ENCODE data around the gene CERS6.

Gene CERS6

DNA sequence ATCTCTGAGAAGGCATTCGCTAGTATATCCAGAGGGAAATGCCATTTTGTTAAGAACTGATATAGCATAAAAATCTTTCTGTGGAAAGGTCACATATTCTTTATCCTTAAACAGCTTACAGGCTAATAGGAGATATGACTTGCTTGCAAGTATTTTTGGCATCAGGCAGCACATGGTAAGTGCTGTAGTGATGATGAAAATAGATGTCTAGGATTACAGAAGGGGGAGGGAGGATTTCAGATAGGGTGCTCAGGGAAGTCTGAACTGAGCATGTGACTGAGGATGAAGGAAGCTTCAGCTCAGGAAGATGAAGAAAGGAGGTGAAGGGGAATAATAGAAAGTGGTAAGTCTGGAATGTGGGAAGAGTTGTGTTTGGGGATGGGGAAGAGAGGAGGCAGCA, 187.9 kb downstream of the CERS6 start:
- DNase-seq (ENCODE audit: low read depth) = no peak
- no peak overlapping the region for H3K4me3 ChIP-seq (ENCODE audit: low read depth, low read length)
- TF ChIP-seq MAX (IDR thresholded peaks at IDR 0.05; ENCODE audit: low read depth, low read length) (no peak), POLR2A (IDR thresholded peaks at IDR 0.05; ENCODE audit: extremely low read depth, insufficient read length) (no peak), MYC (IDR thresholded peaks at IDR 0.05; ENCODE audit: low read depth, low read length) (no peak), CTCF (IDR thresholded peaks at IDR 0.05; ENCODE audit: low read depth, low read length) (no peak)

GRCh38 chr2:168645696-168646338, 189.7 kb downstream of the CERS6 start:
- peak; percentile 38 for DNase-seq (ENCODE audit: low read depth)
- H3K4me3 ChIP-seq (ENCODE audit: low read depth, low read length) = no peak overlapping the region
- no peak for TF ChIP-seq CTCF (IDR thresholded peaks at IDR 0.05; ENCODE audit: low read depth, low read length)
- no peak for TF ChIP-seq POLR2A (IDR thresholded peaks at IDR 0.05; ENCODE audit: extremely low read depth, insufficient read length)
- TF ChIP-seq MAX (IDR thresholded peaks at IDR 0.05; ENCODE audit: low read depth, low read length) = no peak
- no peak for TF ChIP-seq MYC (IDR thresholded peaks at IDR 0.05; ENCODE audit: low read depth, low read length)

GRCh38 chr2:168649105-168649504, 193.0 kb downstream of the CERS6 start:
- peak; percentile 29 for DNase-seq (ENCODE audit: low read depth)
- TF ChIP-seq MAX (IDR thresholded peaks at IDR 0.05; ENCODE audit: low read depth, low read length) (no peak), POLR2A (IDR thresholded peaks at IDR 0.05; ENCODE audit: extremely low read depth, insufficient read length) (no peak), CTCF (IDR thresholded peaks at IDR 0.05; ENCODE audit: low read depth, low read length) (no peak), MYC (IDR thresholded peaks at IDR 0.05; ENCODE audit: low read depth, low read length) (no peak)
- H3K4me3 ChIP-seq (ENCODE audit: low read depth, low read length) = no peak overlapping the region

DNA sequence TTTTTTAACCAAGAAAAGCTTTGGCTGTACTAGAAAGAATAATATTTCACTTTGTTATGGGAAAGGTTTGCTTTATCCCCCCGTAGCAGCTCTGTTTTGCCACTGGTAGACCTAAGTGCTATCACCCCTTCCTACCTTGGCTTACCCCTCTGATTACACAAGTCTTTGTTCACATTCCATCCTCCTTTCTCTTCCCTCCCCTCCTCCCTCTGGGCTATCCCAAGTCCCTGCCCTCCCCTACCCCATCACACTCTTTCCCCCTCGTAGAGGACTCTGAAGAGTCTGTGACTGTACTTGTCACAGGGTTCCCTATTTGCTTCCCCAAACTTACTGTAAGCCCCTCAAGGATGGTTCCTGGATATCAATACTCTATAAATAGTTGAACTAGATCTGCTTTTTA, 193.5 kb downstream of the CERS6 start:
- no peak for DNase-seq (ENCODE audit: low read depth)
- H3K4me3 ChIP-seq (ENCODE audit: low read depth, low read length) = no peak overlapping the region
- TF ChIP-seq MYC (IDR thresholded peaks at IDR 0.05; ENCODE audit: low read depth, low read length) (no peak), MAX (IDR thresholded peaks at IDR 0.05; ENCODE audit: low read depth, low read length) (no peak), CTCF (IDR thresholded peaks at IDR 0.05; ENCODE audit: low read depth, low read length) (no peak), POLR2A (IDR thresholded peaks at IDR 0.05; ENCODE audit: extremely low read depth, insufficient read length) (no peak)

GRCh38 chr2:168650139-168650538, 194.1 kb downstream of the CERS6 start:
- no peak overlapping the region for H3K4me3 ChIP-seq (ENCODE audit: low read depth, low read length)
- DNase-seq (ENCODE audit: low read depth) = no peak
- TF ChIP-seq MYC (IDR thresholded peaks at IDR 0.05; ENCODE audit: low read depth, low read length) (no peak), POLR2A (IDR thresholded peaks at IDR 0.05; ENCODE audit: extremely low read depth, insufficient read length) (no peak), CTCF (IDR thresholded peaks at IDR 0.05; ENCODE audit: low read depth, low read length) (no peak), MAX (IDR thresholded peaks at IDR 0.05; ENCODE audit: low read depth, low read length) (no peak)
